Measurements from ENCODE around the gene JAG2.

Gene JAG2

DNA sequence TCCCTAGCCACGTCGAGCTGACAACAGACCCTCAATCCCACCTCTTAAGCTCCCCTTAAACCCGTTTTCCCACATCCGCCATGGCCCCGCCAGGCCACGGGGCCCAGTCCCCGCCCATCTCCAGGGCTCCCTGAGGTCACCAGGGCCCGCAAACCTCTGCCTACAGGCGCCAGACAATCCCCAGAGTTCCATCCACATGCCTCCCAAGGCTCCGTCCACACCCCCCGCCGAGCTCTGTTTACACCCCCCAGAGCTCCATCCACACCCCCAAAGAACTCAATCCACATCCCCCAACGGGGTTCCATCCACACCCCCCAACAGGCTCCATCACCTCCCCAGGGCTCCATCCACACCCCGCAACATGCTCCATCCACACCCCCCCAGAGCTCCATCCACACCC, 9.2 kb downstream of the JAG2 start:
- no peak overlapping the region; the same call in 1 of the 2 replicates for H3K27ac ChIP-seq
- CTCF ChIA-PET = interaction anchor here (0.5 to 1.4 kb wide), 2 partner anchors 65 to 69 kb away, joined by 3 to 5 read pairs; no protein-coding TSS in a partner anchor
- TF ChIP-seq, protein P1, sequence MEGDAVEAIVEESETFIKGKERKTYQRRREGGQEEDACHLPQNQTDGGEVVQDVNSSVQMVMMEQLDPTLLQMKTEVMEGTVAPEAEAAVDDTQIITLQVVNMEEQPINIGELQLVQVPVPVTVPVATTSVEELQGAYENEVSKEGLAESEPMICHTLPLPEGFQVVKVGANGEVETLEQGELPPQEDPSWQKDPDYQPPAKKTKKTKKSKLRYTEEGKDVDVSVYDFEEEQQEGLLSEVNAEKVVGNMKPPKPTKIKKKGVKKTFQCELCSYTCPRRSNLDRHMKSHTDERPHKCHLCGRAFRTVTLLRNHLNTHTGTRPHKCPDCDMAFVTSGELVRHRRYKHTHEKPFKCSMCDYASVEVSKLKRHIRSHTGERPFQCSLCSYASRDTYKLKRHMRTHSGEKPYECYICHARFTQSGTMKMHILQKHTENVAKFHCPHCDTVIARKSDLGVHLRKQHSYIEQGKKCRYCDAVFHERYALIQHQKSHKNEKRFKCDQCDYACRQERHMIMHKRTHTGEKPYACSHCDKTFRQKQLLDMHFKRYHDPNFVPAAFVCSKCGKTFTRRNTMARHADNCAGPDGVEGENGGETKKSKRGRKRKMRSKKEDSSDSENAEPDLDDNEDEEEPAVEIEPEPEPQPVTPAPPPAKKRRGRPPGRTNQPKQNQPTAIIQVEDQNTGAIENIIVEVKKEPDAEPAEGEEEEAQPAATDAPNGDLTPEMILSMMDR (conservative IDR thresholded peaks at IDR 0.05; ENCODE audit: low read depth) = no peak
- DNase-seq (ENCODE audit: low spot score) = no peak
- POLR2A ChIA-PET (ENCODE audit: low non-redundant PET) = interaction anchor here (0.6 kb wide), 1 partner anchor 62 kb away, joined by 4 read pairs; no protein-coding TSS in a partner anchor

DNA sequence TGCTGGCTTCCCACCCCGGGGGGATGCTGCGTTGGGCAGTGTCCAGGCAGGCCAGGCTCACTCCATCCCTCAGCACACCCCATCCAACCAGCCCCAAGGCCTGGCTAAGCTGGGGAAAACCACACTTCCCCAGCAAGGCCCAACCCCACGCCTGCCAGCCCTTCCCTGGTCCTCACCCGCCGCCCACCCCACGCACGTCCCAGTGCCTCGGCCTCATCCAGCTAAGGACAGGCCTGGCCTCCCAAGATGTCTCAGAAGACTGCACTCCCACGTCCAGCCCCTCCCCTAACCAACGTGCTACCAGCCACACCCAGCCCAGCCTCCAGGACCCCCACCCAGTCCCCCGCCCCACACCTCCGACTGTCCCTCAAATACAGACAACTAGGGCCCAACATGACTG, 9.8 kb downstream of the JAG2 start:
- H3K27ac ChIP-seq = no peak overlapping the region; the same call in 1 of the 2 replicates
- CTCF ChIA-PET = interaction anchor here (0.5 to 1.4 kb wide), 2 partner anchors 65 to 69 kb away, joined by 3 to 5 read pairs; no protein-coding TSS in a partner anchor
- POLR2A ChIA-PET (ENCODE audit: low non-redundant PET) = interaction anchor here (0.6 kb wide), 1 partner anchor 61 kb away, joined by 4 read pairs; no protein-coding TSS in a partner anchor
- TF ChIP-seq, protein P1 (conservative IDR thresholded peaks at IDR 0.05; ENCODE audit: low read depth) = no peak
- no peak for DNase-seq (ENCODE audit: low spot score)

DNA sequence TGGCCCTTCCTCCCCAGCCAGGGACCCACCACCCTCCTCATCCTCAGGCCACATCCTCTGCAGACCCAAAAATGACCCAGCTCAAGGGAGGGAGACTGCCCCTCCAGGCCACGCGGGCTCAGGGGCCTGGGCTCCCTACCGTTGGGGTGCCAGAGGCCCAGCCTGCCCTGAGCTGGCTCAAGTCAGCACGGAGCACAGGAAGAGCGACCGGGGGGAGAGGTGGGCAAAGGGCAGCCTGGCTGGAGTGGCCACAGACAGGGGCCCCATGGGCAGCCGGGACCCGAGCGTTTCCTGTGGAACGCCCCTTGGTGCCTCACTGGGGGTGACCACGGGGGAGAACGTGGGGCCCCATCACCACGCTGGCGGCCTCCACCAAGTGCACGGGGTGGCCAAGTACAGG, 10.7 kb downstream of the JAG2 start:
- ChIA-PET CTCF (interaction anchor here (0.6 kb wide), 1 partner anchor 101 kb away, joined by 3 read pairs; no protein-coding TSS in a partner anchor), POLR2A (ENCODE audit: low non-redundant PET) (no interaction called here)
- TF ChIP-seq, protein P1 (conservative IDR thresholded peaks at IDR 0.05; ENCODE audit: low read depth) = no peak
- peak overlapping the region; percentile 2; the same call in 1 of the 2 replicates for H3K27ac ChIP-seq
- no peak for DNase-seq (ENCODE audit: low spot score)

DNA sequence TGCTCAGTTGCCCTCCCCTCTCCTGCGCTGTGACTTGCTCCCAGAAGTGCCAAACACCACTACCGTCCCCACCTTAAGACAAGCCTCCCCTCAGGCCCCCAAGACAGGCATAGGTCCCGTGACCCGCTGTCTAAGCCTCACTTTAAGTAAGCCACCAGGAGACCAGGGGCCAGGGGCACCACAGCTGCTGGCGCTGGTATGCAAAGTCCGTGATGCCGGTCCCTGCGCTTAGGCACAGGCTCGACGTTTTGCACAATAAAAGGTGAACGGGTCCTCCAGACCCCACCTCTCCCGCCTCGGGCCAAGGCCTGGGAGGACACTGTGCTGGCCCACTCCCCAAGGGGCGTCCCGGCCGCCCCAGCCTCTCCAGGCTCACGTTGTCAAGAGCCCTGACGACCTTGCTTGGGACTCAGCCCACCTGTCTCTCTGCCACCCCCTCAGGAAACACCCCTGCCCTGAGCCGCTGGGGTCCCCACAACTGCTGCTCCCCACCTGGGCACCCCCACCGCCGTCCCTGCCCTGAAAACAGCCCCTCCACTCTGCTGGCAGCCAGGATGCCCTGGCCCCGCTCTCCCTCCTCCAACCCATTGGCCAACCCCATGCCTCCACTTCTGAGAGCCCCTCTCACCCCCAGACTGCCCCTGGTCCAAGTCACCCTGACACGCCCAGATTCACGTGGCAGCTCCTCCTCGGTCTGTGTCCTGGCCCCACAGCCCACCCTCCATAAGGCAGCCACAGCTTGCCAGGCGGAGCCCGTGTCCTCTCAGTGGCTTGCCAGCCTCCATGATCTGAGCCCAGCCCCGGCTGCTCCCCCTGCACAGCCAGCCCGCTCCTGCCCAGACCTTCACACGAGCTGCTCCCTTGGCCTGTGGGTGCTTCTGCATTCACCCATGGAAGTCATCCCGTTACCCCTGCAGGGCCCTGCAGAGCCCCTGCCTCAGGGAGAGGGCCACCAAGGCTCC, 11.9 kb downstream of the JAG2 start:
- TF ChIP-seq, protein P1 (conservative IDR thresholded peaks at IDR 0.05; ENCODE audit: low read depth) = no peak
- H3K27ac ChIP-seq = no peak overlapping the region
- CTCF ChIA-PET = interaction anchor here (0.5 to 0.6 kb wide), 3 partner anchors 9 to 161 kb away, joined by 3 read pairs; no protein-coding TSS in a partner anchor
- no peak for DNase-seq (ENCODE audit: low spot score)
- POLR2A ChIA-PET (ENCODE audit: low non-redundant PET) = no interaction called here

DNA sequence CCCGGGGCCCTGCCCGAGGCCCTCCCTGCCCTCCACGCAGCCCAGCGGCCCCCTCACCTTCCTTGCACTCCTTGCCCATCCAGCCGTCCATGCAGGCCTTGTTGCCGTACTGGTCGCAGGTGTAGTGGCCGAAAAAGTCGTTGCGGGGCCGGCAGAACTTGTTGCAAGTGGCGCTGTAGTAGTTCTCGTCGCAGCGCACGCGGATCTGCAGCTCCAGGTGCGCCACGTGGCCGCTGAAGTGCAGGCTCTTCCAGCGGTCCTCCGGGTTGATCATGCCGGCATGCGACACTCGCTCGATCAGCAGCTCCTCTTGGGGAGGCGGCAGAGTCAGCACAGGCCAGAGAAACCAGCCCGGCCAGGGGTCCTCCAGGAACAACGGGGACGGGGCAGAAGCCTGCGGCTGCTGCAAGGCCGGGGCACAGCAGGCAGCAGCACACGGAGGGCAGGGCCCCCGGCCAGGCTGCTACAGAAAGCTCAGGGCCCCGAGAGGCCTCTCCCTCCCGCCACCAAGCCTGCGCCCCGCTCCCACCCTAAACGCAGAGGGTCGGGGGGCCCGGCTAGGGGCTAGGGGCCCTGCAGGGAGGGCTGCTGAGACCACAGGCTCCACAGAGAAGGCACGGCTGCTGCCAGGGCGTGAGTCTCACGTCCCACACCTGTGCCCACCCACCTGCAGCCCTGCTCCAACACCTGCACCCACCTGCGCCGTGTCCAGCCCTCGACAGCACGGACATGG, 12.7 kb downstream of the JAG2 start:
- no peak for DNase-seq (ENCODE audit: low spot score)
- TF ChIP-seq, protein P1 (conservative IDR thresholded peaks at IDR 0.05; ENCODE audit: low read depth) = no peak
- CTCF ChIA-PET = interaction anchor here (0.5 to 1.0 kb wide), 3 partner anchors 65 to 1072 kb away, joined by 3 read pairs; no protein-coding TSS in a partner anchor
- POLR2A ChIA-PET (ENCODE audit: low non-redundant PET) = no interaction called here
- H3K27ac ChIP-seq = peak overlapping the region; percentile 32

Data from RWPE1 (cell line).